HG03469 (cell line): ENCODE results near the gene NF1.

ENCODE experiments used
- ATAC-seq: cut with Tn5 transposase; IDR thresholded peaks from one replicate; pipeline ENCODE4 v1.9.1; 2021; ENCODE audit warnings: mild to moderate bottlenecking, moderate library complexity, moderate number of reproducible peaks; ENCODE audit not compliant: unreplicated experiment

The NF1 gene

GRCh38 chr17:31418773-31419350 lies 324.1 kb downstream of the NF1 start:
- no peak for ATAC-seq

- ATAC-seq = no peak
These were observed 327.7 kb downstream of the NF1 start for GRCh38 chr17:31422443-31422842.

GRCh38 chr17:31424944-31425281 lies 330.1 kb downstream of the NF1 start:
- ATAC-seq = no peak

GRCh38 chr17:31425282-31426040 lies 330.7 kb downstream of the NF1 start:
- no peak for ATAC-seq
